HG03439 (cell line): ENCODE measurements around the gene CYYR1.

ENCODE experiments used
- ATAC-seq: cut with Tn5 transposase; IDR thresholded peaks from one replicate; pipeline ENCODE4 v1.9.1; 2021; ENCODE audit warnings: mild to moderate bottlenecking, moderate library complexity; ENCODE audit not compliant: unreplicated experiment

CYYR1 gene

GRCh38 chr21:26443291-26443690 is 129.8 kb downstream of the CYYR1 start:
- ATAC-seq, result no peak

GRCh38 chr21:26441149-26441548 is 131.9 kb downstream of the CYYR1 start:
- ATAC-seq, result no peak

- ATAC-seq, result no peak
Measured at GRCh38 chr21:26438976-26439375, 134.1 kb downstream of the CYYR1 start.

- ATAC-seq, result no peak
Measured at GRCh38 chr21:26437326-26438009, 135.6 kb downstream of the CYYR1 start.

GRCh38 chr21:26433386-26433785 is 139.7 kb downstream of the CYYR1 start:
- no peak for ATAC-seq

DNA sequence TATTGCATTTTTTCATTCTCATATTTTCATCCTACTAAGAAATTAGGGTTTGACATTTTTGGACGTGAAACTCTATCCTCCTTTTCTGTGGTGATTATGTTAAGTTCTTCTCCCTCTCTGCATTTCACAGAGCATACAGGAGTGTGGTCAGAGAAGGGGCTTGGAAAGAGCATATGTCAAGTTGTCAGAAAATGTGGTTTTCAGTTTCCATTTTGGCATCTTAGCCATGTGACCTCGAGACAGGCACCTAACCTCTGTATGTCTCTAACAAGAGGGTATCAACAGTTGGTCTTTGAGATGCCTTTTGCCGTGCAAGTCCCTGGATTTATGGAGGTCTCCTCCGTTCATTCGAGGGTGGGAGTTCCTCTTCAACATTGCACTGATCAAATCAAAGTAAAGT is 140.7 kb downstream of the CYYR1 start:
- no peak for ATAC-seq

DNA sequence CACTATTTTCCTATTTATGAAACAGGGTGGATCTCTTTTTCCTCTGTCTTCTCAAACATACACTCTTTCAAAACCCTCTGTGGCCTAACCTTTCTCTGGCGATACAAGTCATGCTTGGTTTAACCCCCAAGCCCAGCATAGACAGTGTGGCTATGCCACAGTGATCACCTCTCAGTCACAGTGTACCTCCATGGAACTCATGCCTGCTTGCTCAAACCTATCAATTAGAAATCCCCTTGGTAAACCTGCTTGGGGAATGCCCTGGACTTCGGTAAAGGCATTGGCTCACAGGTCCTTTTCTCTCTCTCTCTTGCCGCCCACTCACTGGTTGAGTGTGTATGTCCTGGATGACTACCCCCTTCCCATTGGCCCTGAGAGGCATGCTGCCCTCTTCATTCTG is 147.5 kb downstream of the CYYR1 start:
- no peak for ATAC-seq

DNA sequence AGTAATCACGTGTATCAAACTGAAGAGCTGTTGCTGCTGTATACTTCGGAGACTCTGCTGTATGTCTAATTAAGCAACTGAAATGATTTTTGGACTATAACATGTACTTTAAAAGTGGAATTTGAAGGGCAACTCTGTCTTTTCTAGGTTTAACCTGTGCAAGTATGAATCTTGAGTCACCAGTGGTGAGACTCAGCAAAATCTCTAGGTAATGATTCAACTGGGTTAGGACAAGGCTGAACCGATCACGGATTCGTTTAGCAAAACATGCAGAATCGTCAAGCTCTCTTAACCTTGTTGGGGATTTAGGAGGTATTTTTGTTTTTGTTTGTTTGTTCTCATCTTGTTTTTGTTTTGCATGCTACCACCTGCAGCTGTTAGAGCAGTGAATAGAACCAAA is 149.6 kb downstream of the CYYR1 start:
- ATAC-seq, result no peak

GRCh38 chr21:26422706-26423105 is 150.4 kb downstream of the CYYR1 start:
- no peak for ATAC-seq

DNA sequence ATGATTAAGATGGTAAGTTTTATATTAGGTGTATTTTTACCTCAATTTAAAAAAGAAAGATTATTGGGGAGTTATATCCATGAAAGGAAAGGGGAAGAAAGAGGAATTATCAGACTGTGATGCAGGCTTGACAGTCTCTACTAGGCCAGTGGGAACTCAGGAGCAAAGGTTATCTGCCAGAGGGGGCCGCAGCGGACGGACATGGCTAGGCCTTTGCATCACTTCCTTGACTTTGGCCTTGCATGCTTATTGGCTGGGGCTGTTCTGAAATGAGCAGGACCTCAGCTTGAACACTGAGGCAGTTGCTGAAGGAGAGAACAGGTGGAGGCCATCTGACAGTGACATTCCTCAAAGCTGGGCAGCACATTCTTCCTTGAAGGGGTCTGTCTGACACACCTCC is 150.9 kb downstream of the CYYR1 start:
- ATAC-seq, result no peak

- no peak for ATAC-seq
Measured at GRCh38 chr21:26421724-26422123, 151.4 kb downstream of the CYYR1 start.
